ENCODE results near the gene HLTF.

DNA sequence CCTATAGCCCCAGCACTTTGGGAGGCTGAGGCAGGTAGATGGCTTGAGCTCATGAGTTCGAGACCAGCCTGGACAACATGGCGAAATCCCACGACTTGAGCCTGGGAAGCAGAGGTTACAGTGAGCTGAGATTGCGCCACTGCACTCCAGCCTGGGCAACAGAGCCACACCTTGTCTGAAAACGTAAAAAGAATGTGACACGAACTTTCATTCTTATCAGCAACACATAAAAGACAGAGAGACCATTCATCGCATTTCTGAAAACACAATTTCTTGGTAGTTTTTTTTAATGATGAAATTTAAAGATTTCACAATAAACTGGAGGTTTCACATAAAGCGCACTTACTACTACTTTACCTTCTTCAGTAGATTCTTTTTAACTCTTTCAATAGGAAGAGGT lies 18.4 kb downstream of the HLTF start:
- TF ChIP-seq POLR2A (IDR thresholded peaks at IDR 0.05; ENCODE audit: low read depth, low read length): no peak
- no peak for TF ChIP-seq POLR2AphosphoS5 (IDR thresholded peaks at IDR 0.05; ENCODE audit: low read depth, low read length)
- no peak for TF ChIP-seq TAF1 (IDR thresholded peaks at IDR 0.05; ENCODE audit: borderline replicate concordance, low read depth, low read length)

Data from GM12892 (cell line).